ENCODE measurements around the gene COMP.

COMP gene

DNA sequence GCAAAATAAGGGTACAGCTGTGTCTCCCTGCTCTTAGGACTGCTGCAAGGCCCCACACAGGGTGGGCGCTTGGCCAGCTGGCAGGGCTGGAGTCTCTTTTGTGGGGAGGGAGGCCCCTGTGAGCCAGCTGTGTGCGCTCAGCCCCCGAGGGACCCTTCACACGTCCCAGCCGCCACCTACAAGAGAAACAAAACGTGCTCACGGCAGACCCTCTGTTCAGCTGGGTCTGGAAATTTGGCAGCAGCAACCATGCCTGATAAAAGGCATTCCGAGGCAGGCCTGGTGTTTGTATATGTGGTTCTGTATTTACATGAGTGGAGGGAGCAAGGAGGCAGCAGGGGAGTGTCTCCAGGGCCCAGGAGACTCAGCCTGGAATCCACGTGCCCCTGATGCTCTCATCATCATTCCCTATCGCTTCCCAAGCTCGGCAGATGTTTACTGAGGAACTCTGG, 57.9 kb downstream of the COMP start:
- 63 to 79% methylated on average over 5 to 11 of the region's 11 CpGs for WGBS, 2 experiments (ENCODE audit: insufficient coverage in 2 of 2)
- H3K4me1 ChIP-seq (ENCODE audit: control insufficient read depth, insufficient read depth, low read length, poor library complexity, severe bottlenecking): peaks cover 11% of the 10 kb centered on the region
- H3K36me3 ChIP-seq (ENCODE audit: control insufficient read depth, insufficient read depth, low read length): peaks cover 2% of the 10 kb centered on the region
- no peaks in the 10 kb centered on the region for H3K9me3 ChIP-seq (ENCODE audit: control insufficient read depth, low read length)
- peak overlapping the region; percentile 71 for H3K27ac ChIP-seq (ENCODE audit: low read depth, low read length, severe bottlenecking)
- no peak overlapping the region for H3K4me3 ChIP-seq (ENCODE audit: extremely low read depth, insufficient read depth, low read length, poor library complexity, severe bottlenecking)
